Activated T-cell treated with anti-CD3 and anti-CD28 coated beads, Interleukin-2, amount 50 U/mL, for 24 hours (primary cell): ENCODE data around the gene USP22.

ENCODE experiments used
- DNase-seq: peaks from one replicate; pipeline ENCODE4 v3.0.0-alpha.2; 2020
- H3K27ac Mint-ChIP-seq: 2 replicates; pipeline ENCODE4 v1.8.0; 2020; ENCODE audit warnings: mild to moderate bottlenecking, mixed read lengths
- H3K27me3 Mint-ChIP-seq: 2 replicates; pipeline ENCODE4 v1.8.0; 2020; ENCODE audit warnings: mixed read lengths
- H3K36me3 Mint-ChIP-seq: 2 replicates; pipeline ENCODE4 v1.8.0; 2020; ENCODE audit warnings: low read depth, mixed read lengths
- H3K4me1 Mint-ChIP-seq: 2 replicates; pipeline ENCODE4 v1.8.0; 2020; ENCODE audit warnings: low read depth, mixed read lengths
- H3K4me3 Mint-ChIP-seq: 2 replicates; pipeline ENCODE4 v1.8.0; 2020; ENCODE audit warnings: mild to moderate bottlenecking, moderate library complexity, mixed read lengths
- H3K9me3 Mint-ChIP-seq: 2 replicates; pipeline ENCODE4 v1.8.0; 2020; ENCODE audit warnings: mixed read lengths

USP22 gene

DNA sequence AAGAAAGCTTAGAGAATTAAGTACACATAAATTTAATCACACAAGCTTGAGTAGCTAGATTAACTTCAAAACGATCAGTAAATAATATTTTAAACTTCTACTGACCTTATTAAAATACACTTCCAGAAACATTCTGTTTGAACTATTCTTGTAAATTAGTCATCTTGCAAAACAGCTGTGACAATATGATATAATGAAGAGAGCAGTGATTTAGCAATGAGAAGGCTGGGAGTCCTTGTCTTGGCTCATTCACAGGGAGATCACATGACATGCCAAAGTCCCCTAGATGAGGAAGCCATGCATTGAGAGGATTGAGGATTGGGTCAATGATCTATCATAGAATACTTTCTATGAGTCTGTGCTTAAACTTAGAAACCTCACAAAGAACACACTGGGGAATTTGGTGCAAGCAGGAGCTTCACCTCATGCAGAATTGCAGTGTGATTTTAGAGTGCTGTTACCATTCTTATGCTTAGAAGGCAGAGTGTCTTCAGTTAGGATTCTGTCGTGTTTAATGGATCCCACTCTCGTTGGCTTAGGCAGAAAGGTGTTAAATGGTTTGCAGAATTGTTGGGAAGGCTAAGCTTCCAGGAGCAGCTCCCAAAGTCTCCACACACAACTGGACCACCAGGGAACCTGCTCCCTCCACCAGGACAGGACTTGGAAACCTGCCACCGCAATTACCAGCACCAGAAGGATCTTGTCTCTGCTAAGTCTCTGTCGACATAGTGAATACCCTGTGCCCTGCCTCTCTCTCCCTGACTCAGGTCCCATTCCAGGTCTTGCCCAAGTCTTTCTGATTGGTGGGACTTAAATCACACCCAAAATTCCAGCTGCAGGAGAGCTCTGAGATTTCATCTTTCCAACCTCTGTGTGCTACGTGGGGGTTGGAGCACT, 87.1 kb downstream of the USP22 start:
- Mint-ChIP-seq H3K4me3 (no peak overlapping the region), H3K27ac (no peak overlapping the region), H3K36me3 (no peaks in the 10 kb centered on the region), H3K27me3 (peaks cover 17% of the 10 kb centered on the region), H3K9me3 (no peaks in the 10 kb centered on the region), H3K4me1 (no peaks in the 10 kb centered on the region)
- no peak for DNase-seq

DNA sequence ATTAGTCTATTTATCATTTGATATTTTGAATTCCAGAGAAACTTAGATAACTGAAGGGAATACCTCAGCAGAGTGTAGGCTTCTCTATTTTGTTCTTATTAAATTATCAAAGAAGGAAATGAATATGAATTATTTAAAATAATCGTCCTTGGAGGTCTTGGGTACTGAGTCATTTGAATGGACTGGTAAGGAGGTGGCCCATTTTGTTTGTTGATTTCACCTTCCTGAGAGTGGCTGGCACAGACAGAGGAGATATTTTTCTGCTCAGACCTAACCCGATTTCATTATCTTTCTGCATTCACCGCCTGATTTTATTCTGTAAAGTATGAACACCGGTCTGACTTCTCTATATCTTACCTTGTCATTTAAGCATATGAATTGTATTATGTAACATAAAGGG, 88.0 kb downstream of the USP22 start:
- Mint-ChIP-seq H3K4me3 (no peak overlapping the region), H3K4me1 (no peaks in the 10 kb centered on the region), H3K27ac (no peak overlapping the region), H3K9me3 (no peaks in the 10 kb centered on the region), H3K27me3 (peaks cover 21% of the 10 kb centered on the region), H3K36me3 (no peaks in the 10 kb centered on the region)
- no peak for DNase-seq

DNA sequence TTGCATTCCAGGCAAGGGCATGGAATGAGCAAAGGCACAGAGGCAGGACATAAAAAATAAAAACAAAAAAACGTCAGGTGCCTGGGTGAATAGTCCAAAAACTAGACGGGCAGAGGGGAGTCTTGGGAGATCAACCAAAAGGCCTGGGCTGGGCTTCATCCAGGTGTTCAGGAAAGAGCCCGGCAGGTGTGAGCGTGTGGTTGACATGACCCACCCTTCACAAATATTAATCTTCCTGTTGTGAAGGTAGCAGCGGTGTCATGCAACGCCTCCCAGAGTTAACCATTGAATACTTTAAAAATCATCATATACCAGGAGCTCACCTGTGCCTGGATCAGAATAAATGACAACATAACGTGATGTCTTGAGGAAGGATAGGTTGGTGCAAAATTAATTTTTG, 90.6 kb downstream of the USP22 start:
- H3K27ac Mint-ChIP-seq, result no peak overlapping the region
- H3K36me3 Mint-ChIP-seq, result no peaks in the 10 kb centered on the region
- H3K4me3 Mint-ChIP-seq, result no peak overlapping the region
- H3K4me1 Mint-ChIP-seq, result peaks cover 8% of the 10 kb centered on the region
- no peaks in the 10 kb centered on the region for H3K9me3 Mint-ChIP-seq
- H3K27me3 Mint-ChIP-seq, result peaks cover 24% of the 10 kb centered on the region
- no peak for DNase-seq
